WTC11 (cell line): Measurements from ENCODE around the gene KIF2A.

Experiments
- NFYB ChIP-seq: sonication (generic); formaldehyde crosslinking; conservative IDR thresholded peaks from 2 replicates; pipeline ENCODE4 v1.8.0; 2022; ENCODE audit warnings: low read depth, missing genetic modification reagents
- TF ChIP-seq, protein P1 (sequence below): fragments of 200-600 bp; IDR thresholded peaks from 2 replicates; pipeline ENCODE4 v1.8.0; 2022; ENCODE audit warnings: antibody characterized with exemption
- TF ChIP-seq, protein P2 (sequence below): fragments of 250-450 bp; sonication (Bioruptor Pico); IDR thresholded peaks from 2 replicates; pipeline ENCODE4 v1.9.0; 2021; ENCODE audit warnings: mild to moderate bottlenecking

DNA sequence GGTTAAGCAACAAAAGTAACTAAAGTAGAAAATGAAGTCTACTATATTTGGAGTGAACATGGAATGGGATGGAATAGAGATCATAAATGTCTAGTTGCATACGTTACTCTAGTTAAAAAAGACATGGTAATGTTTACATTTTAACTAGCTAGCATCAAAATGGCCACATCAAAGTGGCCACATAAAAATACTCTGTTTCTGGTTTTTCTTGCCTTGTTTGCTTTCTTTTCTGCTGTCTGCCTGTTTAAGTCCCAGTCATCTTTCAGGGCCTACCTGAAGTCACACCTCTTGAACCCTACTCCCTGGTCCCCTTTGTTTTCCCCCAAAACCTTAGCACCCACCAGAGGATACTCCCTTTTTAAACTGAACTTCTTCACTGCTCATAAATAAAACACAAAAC, 6.4 kb upstream of the KIF2A start:
- TF ChIP-seq, protein P1, sequence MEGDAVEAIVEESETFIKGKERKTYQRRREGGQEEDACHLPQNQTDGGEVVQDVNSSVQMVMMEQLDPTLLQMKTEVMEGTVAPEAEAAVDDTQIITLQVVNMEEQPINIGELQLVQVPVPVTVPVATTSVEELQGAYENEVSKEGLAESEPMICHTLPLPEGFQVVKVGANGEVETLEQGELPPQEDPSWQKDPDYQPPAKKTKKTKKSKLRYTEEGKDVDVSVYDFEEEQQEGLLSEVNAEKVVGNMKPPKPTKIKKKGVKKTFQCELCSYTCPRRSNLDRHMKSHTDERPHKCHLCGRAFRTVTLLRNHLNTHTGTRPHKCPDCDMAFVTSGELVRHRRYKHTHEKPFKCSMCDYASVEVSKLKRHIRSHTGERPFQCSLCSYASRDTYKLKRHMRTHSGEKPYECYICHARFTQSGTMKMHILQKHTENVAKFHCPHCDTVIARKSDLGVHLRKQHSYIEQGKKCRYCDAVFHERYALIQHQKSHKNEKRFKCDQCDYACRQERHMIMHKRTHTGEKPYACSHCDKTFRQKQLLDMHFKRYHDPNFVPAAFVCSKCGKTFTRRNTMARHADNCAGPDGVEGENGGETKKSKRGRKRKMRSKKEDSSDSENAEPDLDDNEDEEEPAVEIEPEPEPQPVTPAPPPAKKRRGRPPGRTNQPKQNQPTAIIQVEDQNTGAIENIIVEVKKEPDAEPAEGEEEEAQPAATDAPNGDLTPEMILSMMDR: no peak
- TF ChIP-seq, protein P2, sequence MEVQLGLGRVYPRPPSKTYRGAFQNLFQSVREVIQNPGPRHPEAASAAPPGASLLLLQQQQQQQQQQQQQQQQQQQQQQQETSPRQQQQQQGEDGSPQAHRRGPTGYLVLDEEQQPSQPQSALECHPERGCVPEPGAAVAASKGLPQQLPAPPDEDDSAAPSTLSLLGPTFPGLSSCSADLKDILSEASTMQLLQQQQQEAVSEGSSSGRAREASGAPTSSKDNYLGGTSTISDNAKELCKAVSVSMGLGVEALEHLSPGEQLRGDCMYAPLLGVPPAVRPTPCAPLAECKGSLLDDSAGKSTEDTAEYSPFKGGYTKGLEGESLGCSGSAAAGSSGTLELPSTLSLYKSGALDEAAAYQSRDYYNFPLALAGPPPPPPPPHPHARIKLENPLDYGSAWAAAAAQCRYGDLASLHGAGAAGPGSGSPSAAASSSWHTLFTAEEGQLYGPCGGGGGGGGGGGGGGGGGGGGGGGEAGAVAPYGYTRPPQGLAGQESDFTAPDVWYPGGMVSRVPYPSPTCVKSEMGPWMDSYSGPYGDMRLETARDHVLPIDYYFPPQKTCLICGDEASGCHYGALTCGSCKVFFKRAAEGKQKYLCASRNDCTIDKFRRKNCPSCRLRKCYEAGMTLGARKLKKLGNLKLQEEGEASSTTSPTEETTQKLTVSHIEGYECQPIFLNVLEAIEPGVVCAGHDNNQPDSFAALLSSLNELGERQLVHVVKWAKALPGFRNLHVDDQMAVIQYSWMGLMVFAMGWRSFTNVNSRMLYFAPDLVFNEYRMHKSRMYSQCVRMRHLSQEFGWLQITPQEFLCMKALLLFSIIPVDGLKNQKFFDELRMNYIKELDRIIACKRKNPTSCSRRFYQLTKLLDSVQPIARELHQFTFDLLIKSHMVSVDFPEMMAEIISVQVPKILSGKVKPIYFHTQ: no peak
- TF ChIP-seq NFYB: no peak
